HepG2 (cell line): ENCODE results near the gene PTMA. TPM values are rescaled to one million over a fixed set of nuclear protein-coding genes. Genes with fewer than 3 reads are reported as not detected.

Experiments
- HNRNPLL ChIP-seq: fragments of 200-400 bp; formaldehyde crosslinking; IDR thresholded peaks from 2 replicates; pipeline ENCODE4 v1.6.1; 2017; ENCODE audit warnings: mild to moderate bottlenecking, low read depth, low read length; ENCODE audit not compliant: poor library complexity, severe bottlenecking
- HOXA3 ChIP-seq: sonication (generic); formaldehyde crosslinking; IDR thresholded peaks from 2 replicates; pipeline ENCODE4 v1.5.0; 2020; ENCODE audit warnings: missing genetic modification reagents
- KLF13 ChIP-seq: sonication (generic); formaldehyde crosslinking; IDR thresholded peaks from 2 replicates; pipeline ENCODE4 v1.4.0; 2020; ENCODE audit warnings: mild to moderate bottlenecking, missing genetic modification reagents
- NONO ChIP-seq, 2 experiments: fragments of 450-650 bp in 1 of 2; sonication (generic) in 1 of 2; formaldehyde crosslinking in 1 of 2; IDR thresholded peaks in 1 of 2; conservative IDR thresholded peaks in 1 of 2; 2 replicates each; pipeline versions ENCODE4 v1.6.1 to v1.8.0; 2017 to 2022; ENCODE audit warnings: mild to moderate bottlenecking in 1 of 2, missing genetic modification reagents in 1 of 2, moderate library complexity in 1 of 2
- PITX1 ChIP-seq: sonication (generic); formaldehyde crosslinking; IDR thresholded peaks from 2 replicates; pipeline ENCODE4 v1.5.1; 2020; ENCODE audit warnings: mild to moderate bottlenecking, missing genetic modification reagents
- ZBTB38 ChIP-seq: sonication (generic); formaldehyde crosslinking; IDR thresholded peaks from 2 replicates; pipeline ENCODE4 v1.5.1; 2020; ENCODE audit warnings: mild to moderate bottlenecking, missing genetic modification reagents
- ZNF431 ChIP-seq: sonication (generic); formaldehyde crosslinking; IDR thresholded peaks from 2 replicates; pipeline ENCODE4 v1.9.0; 2022; ENCODE audit warnings: missing genetic modification reagents, low read depth, mild to moderate bottlenecking, borderline replicate concordance
- ZNF510 ChIP-seq: sonication (generic); formaldehyde crosslinking; IDR thresholded peaks from 2 replicates; pipeline ENCODE4 v1.4.0; 2020; ENCODE audit warnings: low read depth, mild to moderate bottlenecking, missing genetic modification reagents
- polyA plus RNA-seq, 8 experiments: library from polyadenylated mRNA; depleted of rRNA in 3 of 8; stranded (reverse) in 7 of 8; unstranded in 1 of 8; fragments of >200 nt; fragmentation: Illumina TruSeq in 4 of 8; extraction: Trizol in 4 of 8; gene quantifications; 2 replicates each; pipeline versions ENCODE4 v1.2.1 to v1.2.3, GENCODE V29; 2011 to 2016; ENCODE audit warnings: low read depth in 4 of 8, missing spikeins in 1 of 8, mixed read lengths in 1 of 8; ENCODE audit not compliant: insufficient read depth in 1 of 8
- total RNA-seq, 5 experiments: library from RNA; depleted of rRNA; stranded (reverse); fragments of >200 nt; fragmentation: Illumina TruSeq; extraction: Trizol; gene quantifications; 2 replicates each; pipeline ENCODE4 v1.2.3, GENCODE V29; 2016; ENCODE audit warnings: low read depth in 1 of 5
- TF ChIP-seq, protein P1 (sequence below): sonication (generic); formaldehyde crosslinking; IDR thresholded peaks from 2 replicates; pipeline ENCODE4 v1.5.0; 2020; ENCODE audit warnings: mild to moderate bottlenecking, missing genetic modification reagents
- TF ChIP-seq, protein P2 (sequence below): sonication (generic); formaldehyde crosslinking; IDR thresholded peaks from 2 replicates; pipeline ENCODE4 v1.5.0; 2020; ENCODE audit warnings: missing genetic modification reagents
- TF ChIP-seq, protein P3 (sequence below): sonication (generic); formaldehyde crosslinking; IDR thresholded peaks from 2 replicates; pipeline ENCODE4 v1.4.0; 2020; ENCODE audit warnings: mild to moderate bottlenecking, missing genetic modification reagents, borderline replicate concordance
- TF ChIP-seq, protein P4 (sequence below): IDR thresholded peaks from 2 replicates; pipeline ENCODE4 v1.6.1; 2016; ENCODE audit warnings: mild to moderate bottlenecking, missing biosample characterization, missing genetic modification reagents
- TF ChIP-seq, protein P5 (sequence below): sonication (generic); formaldehyde crosslinking; IDR thresholded peaks from 2 replicates; pipeline ENCODE4 v1.5.1; 2020; ENCODE audit warnings: mild to moderate bottlenecking, missing genetic modification reagents

The PTMA gene
- total and polyA plus RNA-seq, 2 of the 13 experiments (the other 11 are each of a cell fraction or from before 2014, with no cell fraction given) = 190 to 1,086 TPM

DNA sequence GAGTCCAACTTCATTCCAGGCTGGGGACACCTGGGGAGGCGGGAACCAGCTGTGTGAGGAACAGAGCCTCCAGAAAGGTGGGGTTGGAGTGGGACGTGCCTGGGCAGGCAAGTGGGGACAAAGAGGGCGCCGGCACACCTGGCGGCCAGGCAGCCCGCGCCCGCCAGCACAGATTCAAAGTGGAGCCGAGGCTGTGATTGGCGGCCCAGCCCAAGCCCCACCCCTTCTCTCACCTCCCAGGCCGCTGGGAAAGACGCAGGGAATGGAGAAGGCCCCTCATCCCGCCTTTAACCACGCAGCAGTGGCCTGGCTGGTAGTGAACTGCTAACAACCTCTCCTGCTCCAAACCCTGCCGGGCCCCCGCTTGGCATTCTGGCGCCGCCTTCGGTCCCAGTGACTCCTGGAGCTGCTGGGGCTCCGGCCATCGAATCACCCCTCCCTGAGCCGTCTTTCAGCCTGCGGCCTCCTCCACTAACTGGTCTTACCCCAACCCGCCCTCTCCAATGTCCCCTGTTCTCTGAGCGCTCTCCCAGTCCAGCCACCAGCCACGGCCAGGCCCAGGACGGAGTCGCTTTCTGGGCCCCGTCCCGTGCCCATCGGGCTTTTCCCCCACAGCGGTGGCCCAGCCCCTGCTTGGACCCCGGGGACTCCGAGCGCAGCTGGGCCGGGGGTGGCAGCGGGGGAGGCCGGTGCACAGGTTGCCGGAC is 27.9 kb upstream of the PTMA start (continued):
- TF ChIP-seq ZNF431 (peak; percentile 25), HOXA3 (CRISPR knock-in tag) (peak; percentile 33; the same call in 1 of the 2 replicates), NONO (IDR thresholded peaks at IDR 0.05) (no peak), NONO (CRISPR knock-in tag; conservative IDR thresholded peaks at IDR 0.05) (peak; percentile 65), ZBTB38 (CRISPR knock-in tag) (peak; percentile 72; the same call in 1 of the 2 replicates), HNRNPLL (peak; percentile 63), PITX1 (CRISPR knock-in tag) (peak; percentile 33; the same call in 1 of the 2 replicates), KLF13 (CRISPR knock-in tag) (0 out of 2 replicates have a peak, but pooled peaks have one; percentile 27), ZNF510 (CRISPR knock-in tag) (0 out of 2 replicates have a peak, but pooled peaks have one; percentile 44)
- TF ChIP-seq, protein P1, sequence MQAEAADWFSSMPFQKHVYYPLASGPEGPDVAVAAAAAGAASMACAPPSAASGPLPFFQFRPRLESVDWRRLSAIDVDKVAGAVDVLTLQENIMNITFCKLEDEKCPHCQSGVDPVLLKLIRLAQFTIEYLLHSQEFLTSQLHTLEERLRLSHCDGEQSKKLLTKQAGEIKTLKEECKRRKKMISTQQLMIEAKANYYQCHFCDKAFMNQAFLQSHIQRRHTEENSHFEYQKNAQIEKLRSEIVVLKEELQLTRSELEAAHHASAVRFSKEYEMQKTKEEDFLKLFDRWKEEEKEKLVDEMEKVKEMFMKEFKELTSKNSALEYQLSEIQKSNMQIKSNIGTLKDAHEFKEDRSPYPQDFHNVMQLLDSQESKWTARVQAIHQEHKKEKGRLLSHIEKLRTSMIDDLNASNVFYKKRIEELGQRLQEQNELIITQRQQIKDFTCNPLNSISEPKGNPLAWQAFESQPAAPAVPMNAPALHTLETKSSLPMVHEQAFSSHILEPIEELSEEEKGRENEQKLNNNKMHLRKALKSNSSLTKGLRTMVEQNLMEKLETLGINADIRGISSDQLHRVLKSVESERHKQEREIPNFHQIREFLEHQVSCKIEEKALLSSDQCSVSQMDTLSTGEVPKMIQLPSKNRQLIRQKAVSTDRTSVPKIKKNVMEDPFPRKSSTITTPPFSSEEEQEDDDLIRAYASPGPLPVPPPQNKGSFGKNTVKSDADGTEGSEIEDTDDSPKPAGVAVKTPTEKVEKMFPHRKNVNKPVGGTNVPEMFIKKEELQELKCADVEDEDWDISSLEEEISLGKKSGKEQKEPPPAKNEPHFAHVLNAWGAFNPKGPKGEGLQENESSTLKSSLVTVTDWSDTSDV (CRISPR knock-in tag) = peak; percentile 80; the same call in 1 of the 2 replicates
- TF ChIP-seq, protein P2, sequence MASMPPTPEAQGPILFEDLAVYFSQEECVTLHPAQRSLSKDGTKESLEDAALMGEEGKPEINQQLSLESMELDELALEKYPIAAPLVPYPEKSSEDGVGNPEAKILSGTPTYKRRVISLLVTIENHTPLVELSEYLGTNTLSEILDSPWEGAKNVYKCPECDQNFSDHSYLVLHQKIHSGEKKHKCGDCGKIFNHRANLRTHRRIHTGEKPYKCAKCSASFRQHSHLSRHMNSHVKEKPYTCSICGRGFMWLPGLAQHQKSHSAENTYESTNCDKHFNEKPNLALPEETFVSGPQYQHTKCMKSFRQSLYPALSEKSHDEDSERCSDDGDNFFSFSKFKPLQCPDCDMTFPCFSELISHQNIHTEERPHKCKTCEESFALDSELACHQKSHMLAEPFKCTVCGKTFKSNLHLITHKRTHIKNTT (CRISPR knock-in tag) = no peak
- TF ChIP-seq, protein P3, sequence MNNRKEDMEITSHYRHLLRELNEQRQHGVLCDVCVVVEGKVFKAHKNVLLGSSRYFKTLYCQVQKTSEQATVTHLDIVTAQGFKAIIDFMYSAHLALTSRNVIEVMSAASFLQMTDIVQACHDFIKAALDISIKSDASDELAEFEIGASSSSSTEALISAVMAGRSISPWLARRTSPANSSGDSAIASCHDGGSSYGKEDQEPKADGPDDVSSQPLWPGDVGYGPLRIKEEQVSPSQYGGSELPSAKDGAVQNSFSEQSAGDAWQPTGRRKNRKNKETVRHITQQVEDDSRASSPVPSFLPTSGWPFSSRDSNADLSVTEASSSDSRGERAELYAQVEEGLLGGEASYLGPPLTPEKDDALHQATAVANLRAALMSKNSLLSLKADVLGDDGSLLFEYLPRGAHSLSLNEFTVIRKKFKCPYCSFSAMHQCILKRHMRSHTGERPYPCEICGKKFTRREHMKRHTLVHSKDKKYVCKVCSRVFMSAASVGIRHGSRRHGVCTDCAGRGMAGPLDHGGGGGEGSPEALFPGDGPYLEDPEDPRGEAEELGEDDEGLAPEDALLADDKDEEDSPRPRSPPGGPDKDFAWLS = peak; percentile 72; the same call in 1 of the 2 replicates
- TF ChIP-seq, protein P4, sequence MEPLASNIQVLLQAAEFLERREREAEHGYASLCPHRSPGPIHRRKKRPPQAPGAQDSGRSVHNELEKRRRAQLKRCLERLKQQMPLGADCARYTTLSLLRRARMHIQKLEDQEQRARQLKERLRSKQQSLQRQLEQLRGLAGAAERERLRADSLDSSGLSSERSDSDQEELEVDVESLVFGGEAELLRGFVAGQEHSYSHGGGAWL (CRISPR knock-in tag) = 0 out of 2 replicates have a peak, but pooled peaks have one; percentile 53
- TF ChIP-seq, protein P5, sequence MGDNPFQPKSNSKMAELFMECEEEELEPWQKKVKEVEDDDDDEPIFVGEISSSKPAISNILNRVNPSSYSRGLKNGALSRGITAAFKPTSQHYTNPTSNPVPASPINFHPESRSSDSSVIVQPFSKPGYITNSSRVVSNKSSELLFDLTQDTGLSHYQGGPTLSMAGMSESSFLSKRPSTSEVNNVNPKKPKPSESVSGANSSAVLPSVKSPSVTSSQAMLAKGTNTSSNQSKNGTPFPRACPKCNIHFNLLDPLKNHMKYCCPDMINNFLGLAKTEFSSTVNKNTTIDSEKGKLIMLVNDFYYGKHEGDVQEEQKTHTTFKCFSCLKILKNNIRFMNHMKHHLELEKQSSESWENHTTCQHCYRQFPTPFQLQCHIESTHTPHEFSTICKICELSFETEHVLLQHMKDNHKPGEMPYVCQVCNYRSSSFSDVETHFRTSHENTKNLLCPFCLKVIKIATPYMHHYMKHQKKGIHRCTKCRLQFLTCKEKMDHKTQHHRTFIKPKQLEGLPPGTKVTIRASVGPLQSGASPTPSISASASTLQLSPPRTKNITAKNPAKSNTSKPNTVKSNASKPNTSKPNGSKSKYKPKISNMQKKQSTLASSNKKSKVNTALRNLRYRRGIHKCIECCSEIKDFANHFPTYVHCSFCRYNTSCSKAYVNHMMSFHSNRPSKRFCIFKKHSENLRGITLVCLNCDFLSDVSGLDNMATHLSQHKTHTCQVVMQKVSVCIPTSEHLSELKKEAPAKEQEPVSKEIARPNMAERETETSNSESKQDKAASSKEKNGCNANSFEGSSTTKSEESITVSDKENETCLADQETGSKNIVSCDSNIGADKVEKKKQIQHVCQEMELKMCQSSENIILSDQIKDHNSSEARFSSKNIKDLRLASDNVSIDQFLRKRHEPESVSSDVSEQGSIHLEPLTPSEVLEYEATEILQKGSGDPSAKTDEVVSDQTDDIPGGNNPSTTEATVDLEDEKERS = peak; percentile 89
